Activated CD8-positive, alpha-beta memory T cell treated with anti-CD3 and anti-CD28 coated beads for 24 hours (primary cell): ENCODE measurements around the gene NKAIN4.
"Not testable (repeated sequence)": the region's sequence is repeated elsewhere in the genome, so short reads cannot be mapped to it uniquely, and the experiment has no call there.

Experiments used
- DNase-seq: peaks from one replicate; pipeline ENCODE4 v3.0.0-alpha.2; 2020

The NKAIN4 gene

DNA sequence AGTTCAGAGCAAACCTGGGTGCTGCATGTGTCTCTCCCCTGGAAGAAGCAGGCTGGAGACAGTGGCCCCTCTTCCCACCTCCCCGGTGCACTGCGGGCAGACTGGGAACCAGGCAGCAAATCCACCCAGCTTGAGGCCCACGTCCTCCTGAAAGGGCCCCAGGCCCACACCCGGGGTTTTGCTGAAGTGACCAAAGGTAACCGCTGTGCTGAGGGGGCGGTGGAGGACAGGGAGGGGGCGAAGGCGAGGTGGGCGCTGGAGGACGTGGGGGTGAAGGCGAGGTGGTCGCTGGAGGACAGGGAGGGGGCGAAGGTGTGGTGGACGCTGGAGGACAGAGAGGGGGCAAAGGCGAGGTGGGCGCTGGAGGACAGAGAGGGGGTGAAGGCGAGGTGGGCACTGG lies 20.3 kb downstream of the NKAIN4 start:
- DNase-seq = no peak

DNA sequence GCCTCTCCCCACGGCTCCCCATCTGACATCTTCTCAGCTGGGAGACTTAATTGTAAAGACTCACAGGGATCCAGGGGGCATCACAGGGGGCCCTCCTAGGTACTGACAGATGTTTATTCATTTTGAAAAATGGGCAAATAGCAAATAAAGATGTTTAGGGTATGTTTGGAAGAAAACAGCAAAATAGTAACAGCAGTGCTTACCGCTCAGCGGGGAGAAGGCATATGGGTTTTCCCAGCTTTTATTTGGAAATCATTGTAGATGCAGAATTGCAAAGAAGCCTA lies 21.3 kb downstream of the NKAIN4 start:
- DNase-seq = no peak

DNA sequence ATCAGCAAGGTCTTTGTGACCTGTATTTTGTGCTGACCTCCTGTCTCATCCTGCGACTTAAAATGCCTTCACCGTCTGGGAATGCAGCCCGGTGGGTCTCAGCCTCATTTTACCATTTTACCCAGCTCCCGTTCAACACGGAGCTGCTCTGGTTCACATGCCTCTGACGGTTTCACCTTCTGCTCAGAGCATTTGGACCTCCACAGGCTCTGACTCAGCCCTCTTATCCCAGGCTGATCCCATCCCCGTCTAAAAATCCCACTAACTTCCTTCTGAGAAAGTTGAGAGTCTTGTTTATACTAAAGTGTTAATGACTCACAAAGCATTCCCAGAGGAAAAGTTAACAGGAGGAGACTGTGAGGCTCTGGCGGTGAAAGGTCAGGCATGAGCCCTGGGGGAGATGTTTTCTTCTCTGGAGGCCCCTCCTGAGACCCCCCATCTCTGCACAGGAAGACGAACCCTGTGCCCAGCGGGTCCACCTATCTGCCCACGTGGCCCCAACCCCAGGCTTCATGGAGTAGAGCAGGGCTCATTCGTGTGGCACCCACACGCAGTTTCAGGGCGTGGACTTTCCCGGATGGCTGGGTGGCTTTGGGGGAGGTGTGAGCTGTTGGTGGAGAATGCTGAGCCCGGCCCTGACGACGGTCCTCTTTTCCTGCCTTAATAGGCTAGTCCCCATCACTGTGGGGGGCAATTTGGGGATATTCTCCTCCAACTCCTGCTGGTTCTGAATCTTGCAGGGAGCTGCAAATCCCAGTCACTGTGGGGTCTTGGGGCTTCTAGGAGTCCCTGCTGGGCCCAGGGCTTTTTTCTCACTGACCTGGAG lies 21.8 kb downstream of the NKAIN4 start:
- DNase-seq = no peak

DNA sequence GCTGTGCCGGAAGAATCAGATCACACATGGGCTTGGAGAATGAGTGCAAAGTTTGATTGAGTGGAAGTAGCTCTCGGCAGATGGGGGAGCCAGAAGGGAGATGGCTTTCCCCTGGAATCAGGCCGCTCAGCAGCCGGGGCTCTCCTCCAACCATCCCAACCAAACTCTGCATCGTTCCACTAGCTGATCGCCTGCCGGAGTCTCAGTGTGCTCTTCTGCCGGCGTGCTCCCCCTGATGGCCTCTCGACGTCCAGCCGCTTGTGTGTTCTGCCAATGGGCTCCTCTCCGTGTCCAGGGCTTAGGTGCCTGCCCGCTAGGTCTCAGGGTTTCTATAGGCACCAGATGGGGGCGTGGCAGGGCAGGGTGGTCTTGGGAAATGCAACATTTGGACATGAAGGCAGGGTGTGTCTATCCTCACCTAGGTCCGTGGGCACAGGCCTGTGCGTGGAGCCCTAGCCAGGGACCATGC lies 23.4 kb downstream of the NKAIN4 start:
- no peak for DNase-seq

DNA sequence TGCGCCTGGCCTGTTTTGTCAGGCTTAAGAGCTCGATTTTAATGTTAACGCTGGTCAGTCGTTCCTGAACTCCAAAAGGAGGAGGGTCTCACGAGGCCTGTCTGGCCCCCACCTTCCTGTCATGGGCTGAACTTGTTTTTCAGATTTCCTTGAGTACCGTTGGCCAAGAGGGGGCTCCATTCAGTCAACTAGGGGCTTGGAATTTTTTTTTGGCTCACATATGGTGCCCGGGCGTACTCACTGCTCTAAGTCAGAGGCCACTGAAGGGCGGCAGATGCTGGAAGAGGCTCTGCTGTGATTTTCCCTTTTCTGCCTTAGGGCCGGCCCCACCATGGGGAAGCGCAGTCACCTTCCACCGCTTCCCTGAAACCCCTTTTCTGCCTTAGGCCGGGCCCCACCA lies 25.5 kb downstream of the NKAIN4 start:
- DNase-seq = no peak

DNA sequence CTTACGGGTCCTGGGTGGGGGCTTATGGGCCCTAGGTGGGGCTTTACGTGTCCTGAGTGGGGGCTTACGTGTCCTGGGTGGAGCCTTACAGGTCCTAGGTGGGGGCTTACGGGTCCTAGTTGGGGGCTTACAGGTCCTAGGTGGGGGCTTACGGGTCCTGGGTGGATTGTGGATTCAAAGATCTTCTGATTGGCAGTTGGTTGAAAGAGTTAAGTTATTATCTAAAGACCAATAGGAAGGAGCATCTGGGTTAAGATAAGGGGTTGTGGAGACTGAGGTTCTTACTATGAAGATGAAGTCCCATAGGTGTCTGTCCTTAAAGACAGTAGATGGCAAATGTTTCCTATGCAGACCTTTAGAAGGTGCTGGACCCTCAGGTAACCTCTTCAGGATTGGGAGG lies 27.0 kb downstream of the NKAIN4 start:
- no peak for DNase-seq

DNA sequence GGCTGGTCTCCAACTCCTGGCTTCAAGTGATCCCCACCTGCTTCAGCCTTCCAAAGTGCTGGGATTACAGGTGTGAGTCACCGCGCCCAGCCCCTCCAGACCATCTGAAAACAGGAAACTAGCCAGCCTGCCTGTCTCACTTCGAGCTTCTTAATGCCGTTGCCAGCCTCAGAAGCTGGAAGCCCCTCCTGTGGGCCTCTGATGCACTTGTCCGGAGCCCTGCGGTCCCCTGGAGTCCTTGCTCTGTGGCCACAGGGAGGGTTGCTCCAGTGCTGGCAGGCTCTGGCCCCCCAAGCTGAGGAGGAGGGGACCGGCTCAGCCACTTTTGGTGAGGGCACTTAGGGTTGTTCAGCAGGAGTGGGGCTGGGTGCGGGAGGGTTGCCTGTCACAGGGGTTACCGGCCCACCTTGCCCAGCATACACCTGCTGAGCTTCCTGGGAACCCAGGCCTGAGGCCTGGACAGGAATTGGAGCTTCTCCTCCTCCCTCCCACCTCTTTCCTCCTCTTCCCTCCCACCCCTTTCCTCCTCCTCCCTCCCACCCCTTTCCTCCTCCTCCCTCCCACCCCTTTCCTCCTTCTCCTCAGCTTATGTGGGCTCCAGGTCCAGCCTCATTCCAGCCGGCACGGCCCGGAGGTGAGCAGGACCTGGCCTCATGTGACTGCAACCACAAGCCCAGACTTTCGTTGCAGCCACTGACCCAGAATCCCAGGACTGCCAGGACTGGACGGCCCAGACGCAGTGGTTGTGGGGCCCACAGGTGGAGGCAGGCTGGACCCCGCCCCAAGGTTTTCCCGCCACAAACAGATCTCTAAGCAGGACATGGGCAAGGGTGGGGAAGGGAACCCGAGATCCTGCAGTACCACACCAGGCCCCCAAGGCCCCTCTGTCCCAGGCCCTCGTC lies 28.0 kb downstream of the NKAIN4 start:
- DNase-seq = no peak

DNA sequence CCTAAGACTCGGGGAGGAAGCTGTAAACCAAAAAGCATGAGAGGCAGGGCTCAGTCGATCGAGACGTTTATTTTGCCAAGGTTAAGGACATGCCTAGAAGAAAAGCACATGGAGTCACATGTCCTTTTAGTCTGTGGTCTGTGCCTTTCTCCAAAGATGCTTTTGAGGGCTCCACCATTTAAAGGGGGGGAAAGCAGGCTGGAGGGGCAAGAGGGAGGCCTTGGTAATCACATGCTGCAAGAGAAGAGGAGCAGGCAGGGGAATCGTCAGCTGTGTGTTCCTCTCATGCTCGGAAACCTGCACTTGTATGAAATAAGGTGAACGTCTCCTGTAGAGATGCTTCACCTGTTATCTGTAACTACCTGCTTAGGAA lies 29.2 kb downstream of the NKAIN4 start:
- no peak for DNase-seq

DNA sequence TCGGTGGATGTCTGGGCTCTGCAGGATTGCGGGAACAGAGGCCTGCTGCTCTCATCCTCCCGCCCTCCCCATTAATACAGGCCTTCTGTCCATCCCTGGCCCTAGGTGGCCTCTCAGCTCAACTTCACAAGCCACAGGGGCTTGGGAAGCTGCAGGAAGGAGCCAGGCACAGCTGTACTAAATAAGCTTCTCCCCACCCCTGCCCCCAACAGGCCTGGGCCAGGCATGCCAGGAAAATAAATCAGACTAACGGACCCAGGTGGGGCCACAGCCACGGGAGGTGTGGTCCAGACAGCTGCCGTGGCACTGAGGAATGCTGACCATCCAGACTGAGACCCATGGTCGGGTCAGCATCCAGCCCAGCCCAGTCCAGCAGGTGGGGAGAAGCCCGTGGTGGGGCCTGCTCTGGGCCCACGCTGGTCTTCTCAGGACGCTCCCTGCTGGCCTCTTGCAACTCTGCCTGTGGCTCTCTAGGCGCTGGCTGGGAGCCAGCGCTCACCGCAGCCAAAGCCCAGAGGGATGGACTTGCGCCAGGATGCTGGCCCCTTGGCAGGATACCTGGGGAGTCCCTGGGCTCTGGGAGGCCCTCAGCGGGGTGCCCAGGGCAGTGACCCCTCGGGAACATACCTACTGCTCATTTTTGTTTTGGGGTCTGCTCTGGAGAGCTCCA lies 29.7 kb downstream of the NKAIN4 start:
- no peak for DNase-seq

DNA sequence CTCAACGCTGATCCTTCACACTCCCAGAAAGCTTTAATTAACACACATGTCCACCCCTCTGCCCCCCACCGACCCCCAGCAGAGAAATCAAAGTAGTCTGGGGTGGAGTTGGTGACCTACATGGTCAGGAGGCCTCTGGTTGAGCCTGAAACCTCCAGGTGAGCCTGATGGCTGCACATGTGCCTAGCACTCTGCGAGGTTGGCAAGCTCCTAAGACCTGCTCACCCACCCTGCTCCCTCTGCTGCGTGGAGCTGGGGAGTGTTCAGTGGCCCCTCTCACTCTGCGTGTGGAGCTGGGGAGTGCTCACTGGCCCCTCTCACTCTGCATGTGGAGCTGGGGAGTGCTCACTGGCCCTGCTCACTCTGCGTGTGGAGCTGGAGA lies 30.4 kb downstream of the NKAIN4 start:
- DNase-seq = no peak

DNA sequence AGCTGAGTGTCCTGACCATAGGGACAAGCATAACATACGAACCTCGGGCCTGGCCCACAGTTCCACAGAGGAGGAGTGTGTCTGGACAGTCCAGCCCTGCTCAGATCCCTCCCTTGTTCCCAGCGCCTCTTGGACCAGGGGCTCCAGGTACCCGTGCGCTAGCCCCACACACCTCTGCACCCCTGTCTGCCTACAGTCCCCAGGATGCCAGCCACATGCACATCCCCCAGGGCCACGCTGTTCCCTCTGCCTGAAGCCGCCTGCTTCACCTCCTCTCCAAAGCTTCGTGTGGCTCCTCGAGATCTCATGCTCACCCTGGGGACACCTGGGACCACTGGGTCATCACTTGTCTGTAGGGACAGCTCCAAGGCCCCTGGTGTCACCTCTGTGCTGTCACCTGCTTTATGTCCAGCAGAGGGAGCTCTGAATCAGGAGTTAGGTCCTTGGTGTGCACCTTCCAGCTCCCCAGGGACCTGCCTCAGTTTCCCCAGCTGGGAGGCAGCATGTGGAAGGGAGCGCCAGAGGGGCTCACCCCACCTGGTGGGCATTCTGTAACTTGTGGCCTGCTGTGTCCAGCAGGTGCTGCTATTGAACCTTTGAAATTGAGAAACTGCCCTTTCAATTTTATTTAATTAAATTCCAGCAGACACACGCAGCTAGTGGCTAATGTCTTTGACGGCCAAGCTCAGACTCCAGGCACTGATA lies 31.0 kb downstream of the NKAIN4 start:
- DNase-seq = peak; percentile 77

DNA sequence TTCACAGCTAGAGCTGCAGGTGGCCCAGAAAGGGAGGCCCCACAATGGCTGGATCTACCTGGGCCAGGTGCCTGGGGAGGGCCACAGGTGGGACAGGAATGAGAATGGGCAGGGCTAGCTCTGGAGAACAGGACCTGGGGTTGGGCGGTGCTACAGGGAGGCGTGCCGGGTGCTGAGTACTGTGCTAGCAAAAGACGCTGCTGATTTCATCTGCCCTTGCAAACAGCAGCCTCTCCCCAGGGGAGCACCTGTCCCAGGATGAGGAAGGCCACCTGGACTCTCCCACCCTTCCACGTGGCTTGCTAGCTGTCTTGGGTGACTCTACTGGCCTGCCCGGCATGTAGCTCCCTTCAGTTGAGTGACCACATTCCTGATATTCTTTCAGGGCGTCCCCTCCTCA lies 31.7 kb downstream of the NKAIN4 start:
- no peak for DNase-seq

DNA sequence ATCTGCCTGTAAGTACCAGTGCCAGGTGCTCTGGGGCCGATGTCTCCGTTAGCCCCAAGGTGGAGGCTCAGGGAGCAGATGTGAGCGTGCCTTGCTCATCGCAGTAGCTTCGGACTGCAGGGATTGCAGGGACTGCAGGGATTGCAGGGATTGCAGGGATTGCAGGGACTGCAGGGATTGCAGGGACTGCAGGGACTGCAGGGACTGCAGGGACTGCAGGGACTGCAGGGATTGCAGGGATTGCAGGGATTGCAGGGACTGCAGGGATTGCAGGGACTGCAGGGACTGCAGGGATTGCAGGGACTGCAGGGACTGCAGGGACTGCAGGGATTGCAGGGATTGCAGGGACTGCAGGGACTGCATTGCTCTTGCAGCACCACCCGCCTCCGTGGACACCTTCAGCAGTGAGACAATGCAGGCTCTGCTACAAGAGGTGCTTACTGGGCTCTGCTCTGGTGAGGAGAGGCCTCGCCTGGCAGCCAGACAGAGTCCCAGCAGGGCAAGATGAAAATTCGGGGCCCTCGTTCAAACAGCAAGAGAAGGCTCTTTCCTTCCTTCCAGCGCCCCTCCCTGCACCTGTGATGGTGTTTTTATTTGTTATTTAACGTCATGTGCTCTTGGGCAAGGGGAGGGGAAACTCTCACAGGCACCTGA lies 32.7 kb downstream of the NKAIN4 start:
- not testable (repeated sequence) for DNase-seq

DNA sequence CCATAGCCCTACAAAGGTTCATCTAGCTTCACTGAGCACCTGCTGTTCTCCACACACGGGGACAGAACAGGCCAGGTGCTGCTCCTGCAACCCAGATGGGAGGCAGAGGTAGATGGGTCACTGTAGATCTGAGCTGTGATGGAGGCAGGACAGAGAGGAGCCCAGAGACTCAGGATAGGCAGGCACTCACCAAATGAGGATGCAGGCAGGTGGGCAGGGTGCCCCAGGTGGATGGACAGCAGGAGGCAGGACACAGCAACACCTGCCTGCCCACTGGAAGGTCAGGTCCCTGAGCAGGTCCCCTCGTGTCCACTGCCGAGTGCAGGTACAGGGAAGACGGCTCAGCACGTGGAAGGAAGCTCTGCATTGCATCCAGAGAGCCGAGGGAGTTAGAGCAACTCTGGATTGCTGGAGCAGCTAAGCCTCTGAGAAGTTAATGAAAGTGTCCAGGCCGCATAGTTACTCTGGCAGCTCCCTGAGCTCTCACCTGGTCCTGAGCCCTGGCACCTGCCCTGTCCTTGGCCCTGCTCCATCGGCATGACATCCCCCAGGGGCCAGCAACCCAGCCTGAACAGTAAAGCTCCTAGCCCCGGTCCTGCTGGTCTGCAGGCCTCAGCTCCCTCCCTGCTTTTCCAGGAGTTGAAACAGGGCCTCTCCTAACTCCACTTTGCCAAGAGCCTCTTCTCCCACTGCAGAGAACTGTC lies 33.4 kb downstream of the NKAIN4 start:
- no peak for DNase-seq

DNA sequence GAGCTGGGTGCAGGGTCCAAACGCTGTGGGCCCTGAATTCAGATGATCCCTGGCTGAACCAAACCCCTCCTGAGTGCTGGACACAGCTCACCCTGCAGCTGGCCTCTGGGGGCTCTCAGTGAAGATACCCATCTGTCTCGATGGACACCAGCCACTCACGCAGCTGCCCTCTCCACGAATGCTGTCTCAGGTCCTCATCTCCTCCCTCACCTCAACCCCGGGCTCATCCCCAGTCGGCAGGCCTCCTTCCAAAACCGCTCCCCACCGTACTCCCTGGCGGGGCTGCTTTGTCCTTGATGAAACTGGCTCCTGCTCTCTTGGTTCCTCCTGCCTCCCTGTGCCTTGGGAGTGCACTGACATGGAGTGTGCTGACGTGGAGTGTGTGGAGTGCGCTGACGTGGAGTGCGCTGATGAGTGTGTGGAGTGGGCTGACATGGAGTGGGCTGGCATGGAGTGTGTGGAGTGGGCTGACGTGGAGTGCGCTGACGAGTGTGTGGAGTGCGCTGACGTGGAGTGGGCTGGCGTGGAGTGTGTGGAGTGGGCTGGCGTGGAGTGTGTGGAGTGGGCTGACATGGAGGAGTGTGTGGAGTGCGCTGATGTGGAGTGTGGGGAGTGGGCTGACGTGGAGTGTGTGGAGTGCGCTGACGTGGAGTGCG lies 34.3 kb downstream of the NKAIN4 start:
- DNase-seq = no peak

DNA sequence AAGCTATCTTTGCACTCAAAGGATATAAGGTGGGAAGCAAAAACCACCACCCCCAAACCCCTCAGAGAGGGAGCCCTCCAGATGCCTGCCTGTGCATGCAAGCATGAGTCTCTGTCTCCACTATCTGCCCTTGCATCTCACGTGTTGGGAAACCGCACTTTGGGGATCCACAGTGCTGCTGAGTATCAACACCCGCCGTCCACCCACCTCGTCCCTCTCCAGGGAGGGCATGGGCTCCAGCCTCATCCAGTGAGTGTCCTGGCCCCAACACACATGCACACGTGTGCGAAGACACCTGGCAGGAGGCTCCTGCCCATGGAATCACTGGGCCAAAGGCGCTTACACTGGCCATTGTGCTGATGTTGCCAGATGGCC lies 34.8 kb downstream of the NKAIN4 start:
- no peak for DNase-seq

DNA sequence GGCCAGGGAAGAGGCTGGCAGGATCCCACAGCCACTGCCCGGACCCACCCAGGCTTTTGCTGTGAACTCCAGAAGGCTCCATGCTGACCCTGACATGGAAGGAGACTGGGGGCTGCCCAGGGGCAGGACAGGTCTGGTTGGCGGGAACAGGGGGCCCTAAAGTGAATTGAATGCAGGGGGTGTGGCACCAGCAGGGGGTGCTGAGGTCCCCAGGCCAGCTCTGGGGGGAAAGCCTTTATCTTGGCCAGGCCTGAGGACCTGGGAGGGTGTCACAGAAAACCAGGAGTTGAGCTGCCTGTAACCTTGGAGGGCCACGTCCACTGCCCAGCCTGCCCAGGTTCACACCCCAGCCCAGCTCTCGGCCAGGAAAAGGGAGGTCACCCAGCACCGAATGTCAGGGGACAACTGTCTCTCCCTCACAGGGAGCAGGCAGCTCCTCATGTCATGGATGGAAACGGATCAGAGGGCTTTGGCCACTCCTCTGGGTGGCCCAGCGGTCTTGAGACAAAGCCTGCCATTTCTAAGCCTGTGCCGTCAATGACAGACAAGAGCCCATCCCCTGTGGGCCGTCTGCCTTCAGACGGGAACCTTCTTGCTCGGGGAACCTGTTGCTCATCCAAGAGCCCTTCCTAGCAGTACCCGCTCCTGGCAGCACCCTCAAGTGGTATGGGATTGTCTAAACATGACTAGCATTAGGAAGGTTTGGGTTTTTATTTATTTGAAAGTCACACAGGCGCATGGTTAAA lies 35.4 kb downstream of the NKAIN4 start:
- DNase-seq = no peak

DNA sequence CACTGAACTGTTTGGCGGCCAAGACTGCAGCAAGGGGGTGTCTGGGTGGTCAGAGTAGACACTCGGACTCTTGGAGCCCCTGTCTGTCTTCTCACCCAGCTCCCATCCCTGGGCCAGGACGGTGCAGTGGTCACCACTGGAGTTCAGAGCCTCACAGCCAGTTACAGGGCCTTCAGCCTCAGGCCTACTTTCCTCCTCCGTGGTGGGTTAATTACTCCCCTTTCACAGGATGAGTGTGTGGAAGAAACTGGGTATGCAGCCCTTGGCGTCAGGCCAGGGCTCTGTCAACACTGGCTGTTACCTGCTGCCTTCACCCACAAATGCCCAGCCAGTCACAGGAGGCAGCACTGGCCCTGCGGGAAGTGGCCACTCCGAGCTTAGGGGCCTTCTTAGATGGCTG lies 36.6 kb downstream of the NKAIN4 start:
- no peak for DNase-seq

DNA sequence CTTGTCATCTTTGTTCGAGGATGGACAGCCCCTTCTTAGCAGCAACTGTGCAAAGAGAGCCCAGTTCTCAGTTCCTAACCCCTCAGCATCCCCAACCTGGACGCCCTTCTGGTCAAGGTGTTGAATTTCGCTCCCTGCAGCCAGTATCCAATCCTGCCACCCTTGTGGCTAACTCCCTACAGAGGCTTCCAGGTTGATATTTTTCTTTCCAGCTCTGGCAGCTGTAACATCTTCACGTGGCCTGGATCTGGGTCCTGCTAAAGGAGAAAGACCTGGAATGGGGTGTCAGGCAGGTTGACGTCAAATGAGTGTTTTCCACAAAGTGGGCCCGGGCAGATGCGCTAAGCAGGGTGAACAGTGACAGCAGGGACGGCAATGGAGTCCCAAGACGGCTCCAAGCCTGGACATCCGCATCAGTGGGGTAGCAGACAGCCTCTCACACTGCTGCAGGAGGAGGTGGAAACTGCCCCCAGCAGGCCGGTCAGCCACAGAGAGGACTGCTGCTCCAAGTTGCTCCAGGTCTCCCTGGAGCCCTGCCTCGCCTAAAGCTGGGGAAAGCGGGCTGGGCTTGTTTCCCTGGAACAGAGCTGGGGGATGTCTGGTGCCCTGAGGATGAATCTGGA lies 37.3 kb downstream of the NKAIN4 start:
- DNase-seq = no peak
